H1 (cell line): ENCODE measurements around the gene PGM2. TPM values are rescaled to one million over a fixed set of nuclear protein-coding genes. Genes with fewer than 3 reads are reported as not detected.

ENCODE experiments used
- CTCF ChIA-PET: fragments of 300-600 bp; sonication (Branson Sonifier 250); formaldehyde crosslinking; loops from one replicate; lab custom pipeline; 2021; ENCODE audit not compliant: partially characterized antibody; lab: Charles Lee
- POLR2A ChIA-PET: fragments of 300-600 bp; sonication (Branson Sonifier 250); formaldehyde crosslinking; loops from one replicate; lab custom pipeline; 2021; ENCODE audit warnings: inconsistent platforms; ENCODE audit not compliant: partially characterized antibody; lab: Charles Lee
- DNase-seq, 2 experiments: peaks; one replicate each; pipeline versions ENCODE4 v3.0.0 to v3.0.0-alpha.2; 2010 to 2022; ENCODE audit warnings: low spot score in 2 of 2, low read depth in 1 of 2, mixed read lengths in 1 of 2
- FAIRE-seq: peaks from 2 replicates; lab custom pipeline; 2011; peaks lifted over from hg19 to GRCh38; lab: Jason Lieb, UNC
- H2AFZ ChIP-seq: 2 replicates; pipeline ENCODE4 v1.8.1; 2012; ENCODE audit warnings: low read length, inconsistent platforms
- H2AK5ac ChIP-seq: 2 replicates; pipeline ENCODE4 v1.6.1; 2013; ENCODE audit warnings: low read depth, low read length
- H2BK120ac ChIP-seq: replicated peaks from 2 replicates; pipeline ENCODE3; 2013; ENCODE audit warnings: low read depth, low read length, inconsistent platforms
- H2BK12ac ChIP-seq: 2 replicates; pipeline ENCODE4 v1.6.1; 2013; ENCODE audit warnings: low read depth, low read length
- H2BK15ac ChIP-seq: 2 replicates; pipeline ENCODE4 v1.6.1; 2013; ENCODE audit warnings: low read length
- H2BK20ac ChIP-seq: 2 replicates; pipeline ENCODE4 v1.6.1; 2013; ENCODE audit warnings: low read length
- H2BK5ac ChIP-seq: 2 replicates; pipeline ENCODE4 v1.6.1; 2013; ENCODE audit warnings: low read depth, low read length
- H3K14ac ChIP-seq: 2 replicates; pipeline ENCODE4 v1.6.1; 2013; ENCODE audit warnings: inconsistent platforms; ENCODE audit not compliant: insufficient read length
- H3K18ac ChIP-seq: 2 replicates; pipeline ENCODE4 v1.6.1; 2013; ENCODE audit warnings: low read length; ENCODE audit errors: extremely low read depth
- H3K23ac ChIP-seq: 2 replicates; pipeline ENCODE4 v1.6.1; 2013; ENCODE audit warnings: inconsistent platforms; ENCODE audit not compliant: insufficient read length
- H3K23me2 ChIP-seq: 2 replicates; pipeline ENCODE4 v1.6.1; 2013; ENCODE audit warnings: low read depth, low read length
- H3K27ac ChIP-seq: 2 replicates; pipeline ENCODE4 v1.6.1; 2011; ENCODE audit warnings: low read depth, low read length, inconsistent platforms
- H3K27me3 ChIP-seq, 4 experiments: replicated peaks in 1 of 4; 1 replicate in 1 of 4; 2 replicates in 3 of 4; pipeline versions ENCODE4 v1.6.1 to v1.8.1; 2011 to 2013; ENCODE audit warnings: low read length in 3 of 4, mild to moderate bottlenecking in 3 of 4, inconsistent platforms in 2 of 4, mixed read lengths in 2 of 4, moderate library complexity in 1 of 4; ENCODE audit not compliant: control insufficient read depth in 3 of 4, insufficient read depth in 3 of 4; ENCODE audit errors: extremely low read depth in 1 of 4
- H3K36me3 ChIP-seq, 4 experiments: 2 replicates each; pipeline versions ENCODE4 v1.6.1 to v1.8.1; 2011 to 2013; ENCODE audit warnings: mild to moderate bottlenecking in 4 of 4, low read length in 3 of 4, moderate library complexity in 2 of 4, control low read depth in 1 of 4, inconsistent platforms in 1 of 4; ENCODE audit not compliant: insufficient read depth in 4 of 4, control insufficient read depth in 2 of 4
- H3K4ac ChIP-seq: replicated peaks from 2 replicates; pipeline ENCODE3; 2013; ENCODE audit warnings: low read length, low read depth, mixed read lengths, inconsistent platforms; ENCODE audit not compliant: insufficient read length
- H3K4me1 ChIP-seq, 4 experiments: replicated peaks in 1 of 4; 1 replicate in 1 of 4; 2 replicates in 3 of 4; pipeline versions ENCODE4 v1.6.1 to v1.8.1; 2011 to 2013; ENCODE audit warnings: low read length in 3 of 4, inconsistent platforms in 2 of 4, mixed read lengths in 1 of 4; ENCODE audit not compliant: insufficient read depth in 4 of 4, control insufficient read depth in 3 of 4
- H3K4me2 ChIP-seq, 2 experiments: 2 replicates each; pipeline versions ENCODE4 v1.6.1 to v1.8.1; 2011 to 2013; ENCODE audit warnings: low read depth in 2 of 2, low read length in 2 of 2, control low read depth in 1 of 2, inconsistent platforms in 1 of 2, mild to moderate bottlenecking in 1 of 2; ENCODE audit not compliant: insufficient read depth in 1 of 2
- H3K4me3 ChIP-seq, 4 experiments: fragments of 200-600, 300-600 bp in 1 of 4; sonication (generic), shearing (Covaris generic), sonication (Bioruptor Twin) in 1 of 4; 2 replicates each; pipeline versions ENCODE4 v1.5.1 to v1.8.1; 2011 to 2016; ENCODE audit warnings: low read length in 4 of 4, low read depth in 3 of 4, control low read depth in 2 of 4, inconsistent platforms in 2 of 4, mild to moderate bottlenecking in 2 of 4, mixed read lengths in 1 of 4, moderate library complexity in 1 of 4; ENCODE audit not compliant: insufficient read depth in 2 of 4; ENCODE audit errors: extremely low read depth in 1 of 4
- H3K56ac ChIP-seq: replicated peaks from 2 replicates; pipeline ENCODE3; 2013; ENCODE audit warnings: low read depth, mild to moderate bottlenecking, mixed read lengths, low read length, inconsistent platforms; ENCODE audit not compliant: insufficient read length
- H3K79me1 ChIP-seq: 2 replicates; pipeline ENCODE4 v1.6.1; 2013; ENCODE audit warnings: low read depth, low read length, control low read depth
- H3K79me2 ChIP-seq, 2 experiments: 2 replicates each; pipeline versions ENCODE4 v1.6.1 to v1.8.1; 2012 to 2013; ENCODE audit warnings: low read length in 2 of 2, mild to moderate bottlenecking in 2 of 2, inconsistent platforms in 1 of 2; ENCODE audit not compliant: insufficient read depth in 2 of 2, control insufficient read depth in 1 of 2
- H3K9ac ChIP-seq, 4 experiments: replicated peaks in 1 of 4; 1 replicate in 1 of 4; 2 replicates in 3 of 4; pipeline versions ENCODE4 v1.6.1 to v1.8.1; 2011 to 2013; ENCODE audit warnings: low read depth in 3 of 4, low read length in 3 of 4, control low read depth in 2 of 4, mild to moderate bottlenecking in 2 of 4, moderate library complexity in 2 of 4, inconsistent platforms in 1 of 4; ENCODE audit errors: extremely low read depth in 1 of 4
- H3K9me3 ChIP-seq, 2 experiments: 2 replicates each; pipeline versions ENCODE4 v1.6.1 to v1.8.1; 2012 to 2013; ENCODE audit warnings: mild to moderate bottlenecking in 2 of 2, moderate library complexity in 2 of 2, control low read depth in 1 of 2, inconsistent platforms in 1 of 2, low read depth in 1 of 2, low read length in 1 of 2, mixed read lengths in 1 of 2; ENCODE audit not compliant: insufficient read depth in 2 of 2
- H4K20me1 ChIP-seq, 2 experiments: replicated peaks in 1 of 2; 2 replicates each; pipeline versions ENCODE3 to v1.8.1; 2011 to 2013; ENCODE audit warnings: inconsistent platforms in 2 of 2, low read length in 2 of 2, mild to moderate bottlenecking in 1 of 2; ENCODE audit not compliant: insufficient read depth in 2 of 2, control insufficient read depth in 1 of 2
- H4K5ac ChIP-seq: 2 replicates; pipeline ENCODE4 v1.6.1; 2013; ENCODE audit warnings: low read length, low read depth, mixed read lengths, inconsistent platforms; ENCODE audit not compliant: insufficient read length
- H4K8ac ChIP-seq: 2 replicates; pipeline ENCODE4 v1.8.0; 2013; ENCODE audit warnings: mild to moderate bottlenecking, moderate library complexity, low read length, inconsistent platforms; ENCODE audit not compliant: insufficient read depth; ENCODE audit errors: extremely low read depth
- H4K91ac ChIP-seq: replicated peaks from 2 replicates; pipeline ENCODE3; 2013; ENCODE audit warnings: low read length, mixed read lengths, inconsistent platforms; ENCODE audit not compliant: insufficient read length
- RAD21 ChIP-seq, 2 experiments: IDR thresholded peaks in 1 of 2; conservative IDR thresholded peaks in 1 of 2; 2 replicates each; pipeline ENCODE4 v1.6.1; 2011; ENCODE audit warnings: low read depth in 2 of 2, low read length in 2 of 2, improper control_type of control experiment in 1 of 2, inconsistent platforms in 1 of 2, mild to moderate bottlenecking in 1 of 2, moderate library complexity in 1 of 2
- WGBS, 2 experiments: shearing (Covaris generic) in 1 of 2; methylation state at CpG; one replicate each; pipeline versions ENCODE4 v1.1.6 to v1.1.7; 2013 to 2015; ENCODE audit warnings: low lambda C conversion rate in 2 of 2, mixed read lengths in 2 of 2, inconsistent platforms in 1 of 2, low coverage in 1 of 2, missing lambda C conversion rate in 1 of 2; ENCODE audit not compliant: insufficient replicate concordance in 2 of 2, insufficient coverage in 1 of 2, insufficient read length in 1 of 2; ENCODE audit errors: extremely low coverage in 1 of 2, missing lambda C conversion rate in 1 of 2; 5-methylcytosine and 5-hydroxymethylcytosine counted together
- polyA plus RNA-seq, 7 experiments: library from polyadenylated mRNA; depleted of rRNA in 3 of 7; stranded (reverse) in 5 of 7; unstranded in 2 of 7; fragments of >200 nt in 5 of 7; fragments of 200-250 nt in 2 of 7; gene quantifications; 1 replicate in 5 of 7; 2 replicates in 1 of 7; 4 replicates in 1 of 7; pipeline versions ENCODE4 v1.2.1 to v1.2.3, GENCODE V29; 2011 to 2013; ENCODE audit warnings: missing spikeins in 2 of 7, mixed read lengths in 2 of 7
- total RNA-seq: library from RNA; stranded (reverse); fragmentation: NEBNext Ultra II Directional; extraction: Animal tissue kit (Norgen Biotek cat#: 25700); gene quantifications from 2 replicates; pipeline ENCODE4 v1.2.1, GENCODE V29; 2021
- TF ChIP-seq, protein P1 (sequence below): IDR thresholded peaks from 2 replicates; pipeline ENCODE4 v1.6.1; 2012; ENCODE audit warnings: low read length, inconsistent platforms
- TF ChIP-seq, protein P2 (sequence below), 3 experiments: IDR thresholded peaks; 1 replicate in 2 of 3; 2 replicates in 1 of 3; pipeline versions ENCODE4 v1.5.1 to v1.6.1; 2011; ENCODE audit warnings: low read length in 3 of 3, mild to moderate bottlenecking in 3 of 3, inconsistent platforms in 2 of 3, low read depth in 1 of 3, moderate library complexity in 1 of 3; ENCODE audit not compliant: insufficient read depth in 1 of 3; ENCODE audit errors: control extremely low read depth in 1 of 3

The PGM2 gene
- total and polyA plus RNA-seq, 2 of the 8 experiments (the other 6 are each of a cell fraction or from before 2014, with no cell fraction given): 7.7 to 38.0 TPM

- no peak for DNase-seq
- Histone ChIP-seq H4K8ac (no peak overlapping the region), H2BK120ac (no peak overlapping the region), H4K20me1 (no peaks in the 10 kb centered on the region), H3K23ac (no peak overlapping the region), H3K4me2 (no peak overlapping the region), H3K9ac (no peak overlapping the region), H2BK5ac (no peak overlapping the region), H3K4ac (no peak overlapping the region), H3K36me3 (no peaks in the 10 kb centered on the region), H3K18ac (no peak overlapping the region), H3K27ac (no peak overlapping the region), H3K9me3 (no peaks in the 10 kb centered on the region), H4K5ac (no peak overlapping the region), H3K23me2 (no peaks in the 10 kb centered on the region), H3K79me1 (no peaks in the 10 kb centered on the region), H3K27me3 (no peaks in the 10 kb centered on the region), H2BK20ac (no peak overlapping the region), H3K4me1 (peaks cover 0 to 6% (median 1%) of the 10 kb centered on the region in 4 experiments; a peak in 2 of 7 replicates), H3K14ac (no peak overlapping the region), H2BK15ac (no peak overlapping the region), H3K4me3 (no peak overlapping the region), H3K56ac (no peak overlapping the region), H2BK12ac (no peak overlapping the region), H3K79me2 (no peaks in the 10 kb centered on the region), H2AK5ac (no peak overlapping the region), H2AFZ (no peak overlapping the region), H4K91ac (no peak overlapping the region)
- TF ChIP-seq, protein P1, sequence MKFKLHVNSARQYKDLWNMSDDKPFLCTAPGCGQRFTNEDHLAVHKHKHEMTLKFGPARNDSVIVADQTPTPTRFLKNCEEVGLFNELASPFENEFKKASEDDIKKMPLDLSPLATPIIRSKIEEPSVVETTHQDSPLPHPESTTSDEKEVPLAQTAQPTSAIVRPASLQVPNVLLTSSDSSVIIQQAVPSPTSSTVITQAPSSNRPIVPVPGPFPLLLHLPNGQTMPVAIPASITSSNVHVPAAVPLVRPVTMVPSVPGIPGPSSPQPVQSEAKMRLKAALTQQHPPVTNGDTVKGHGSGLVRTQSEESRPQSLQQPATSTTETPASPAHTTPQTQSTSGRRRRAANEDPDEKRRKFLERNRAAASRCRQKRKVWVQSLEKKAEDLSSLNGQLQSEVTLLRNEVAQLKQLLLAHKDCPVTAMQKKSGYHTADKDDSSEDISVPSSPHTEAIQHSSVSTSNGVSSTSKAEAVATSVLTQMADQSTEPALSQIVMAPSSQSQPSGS: no peak
- TF ChIP-seq, protein P2, sequence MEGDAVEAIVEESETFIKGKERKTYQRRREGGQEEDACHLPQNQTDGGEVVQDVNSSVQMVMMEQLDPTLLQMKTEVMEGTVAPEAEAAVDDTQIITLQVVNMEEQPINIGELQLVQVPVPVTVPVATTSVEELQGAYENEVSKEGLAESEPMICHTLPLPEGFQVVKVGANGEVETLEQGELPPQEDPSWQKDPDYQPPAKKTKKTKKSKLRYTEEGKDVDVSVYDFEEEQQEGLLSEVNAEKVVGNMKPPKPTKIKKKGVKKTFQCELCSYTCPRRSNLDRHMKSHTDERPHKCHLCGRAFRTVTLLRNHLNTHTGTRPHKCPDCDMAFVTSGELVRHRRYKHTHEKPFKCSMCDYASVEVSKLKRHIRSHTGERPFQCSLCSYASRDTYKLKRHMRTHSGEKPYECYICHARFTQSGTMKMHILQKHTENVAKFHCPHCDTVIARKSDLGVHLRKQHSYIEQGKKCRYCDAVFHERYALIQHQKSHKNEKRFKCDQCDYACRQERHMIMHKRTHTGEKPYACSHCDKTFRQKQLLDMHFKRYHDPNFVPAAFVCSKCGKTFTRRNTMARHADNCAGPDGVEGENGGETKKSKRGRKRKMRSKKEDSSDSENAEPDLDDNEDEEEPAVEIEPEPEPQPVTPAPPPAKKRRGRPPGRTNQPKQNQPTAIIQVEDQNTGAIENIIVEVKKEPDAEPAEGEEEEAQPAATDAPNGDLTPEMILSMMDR (IDR thresholded peaks at IDR 0.05; ENCODE audit: control extremely low read depth in 1 of 3, insufficient read depth in 1 of 3, low read depth in 1 of 3, low read length in 3 of 3): peak in 2 of 3 experiments; percentile 27 to 34; a peak in 2 of 4 replicates
- peak; percentile 54 to 56 for TF ChIP-seq RAD21 (IDR thresholded peaks at IDR 0.05 in 1 of 2, conservative IDR thresholded peaks at IDR 0.05 in 1 of 2; ENCODE audit: low read depth in 2 of 2, low read length in 2 of 2)
- CTCF ChIA-PET: interaction anchor here (0.6 to 2.0 kb wide), 26 partner anchors 9 to 350 kb away, joined by 3 to 14 read pairs (median 4); no protein-coding TSS in a partner anchor
- POLR2A ChIA-PET: interaction anchor here (0.7 kb wide), 1 partner anchor 116 kb away, joined by 3 read pairs; no protein-coding TSS in a partner anchor
- FAIRE-seq: peak; percentile 55
- 33% methylated on average over 4 of the region's 4 CpGs; no CpG with 5 or more reads in 1 of the 2 experiments for WGBS, 2 experiments
These were observed 23.0 kb upstream of the PGM2 start for GRCh38 chr4:37803348-37803973.
